ENCODE data around the gene TMEFF2. TPM values are rescaled to one million over a fixed set of nuclear protein-coding genes. Genes with fewer than 3 reads are reported as not detected.

The TMEFF2 gene
- total RNA-seq, 6 donors from 2014 or later, result 0.69 TPM; not detected in 5

- Histone ChIP-seq H3K27me3 (no peaks in the 10 kb centered on the region), H3K9me3 (no peaks in the 10 kb centered on the region), H3K4me3 (no peak overlapping the region), H3K36me3 (no peaks in the 10 kb centered on the region), H3K4me1 (peaks cover 0 to 3% (median 0%) of the 10 kb centered on the region in 4 donors), H3K27ac (no peak overlapping the region)
- 56% methylated on average over 1 of the region's 1 CpG for WGBS, 2 donors
- DNase-seq (no peak), ATAC-seq (ENCODE audit: low FRiP score in 2 of 2) (no peak)
- TF ChIP-seq EP300 (IDR thresholded peaks at IDR 0.05), result no peak
Measured at GRCh38 chr2:191983591-191983990, 211.1 kb downstream of the TMEFF2 start.

GRCh38 chr2:191983186-191983585, 211.5 kb downstream of the TMEFF2 start:
- no peak for DNase-seq
- Histone ChIP-seq H3K27ac (no peak overlapping the region), H3K36me3 (no peaks in the 10 kb centered on the region), H3K4me3 (no peak overlapping the region), H3K4me1 (peaks cover 0 to 3% (median 0%) of the 10 kb centered on the region in 4 donors), H3K9me3 (no peaks in the 10 kb centered on the region), H3K27me3 (no peaks in the 10 kb centered on the region)
- no peak for ATAC-seq (ENCODE audit: low FRiP score in 2 of 2)
- no peak for TF ChIP-seq POLR2AphosphoS5 (IDR thresholded peaks at IDR 0.05)
- no peak for TF ChIP-seq EP300 (IDR thresholded peaks at IDR 0.05)
- no peak for TF ChIP-seq POLR2A (IDR thresholded peaks at IDR 0.05)

- no peaks in the 10 kb centered on the region for H3K27me3 ChIP-seq
- ATAC-seq (ENCODE audit: low FRiP score in 2 of 2) (no peak), DNase-seq (no peak)
- no peaks in the 10 kb centered on the region for H3K36me3 ChIP-seq
- H3K9me3 ChIP-seq, result no peaks in the 10 kb centered on the region
- TF ChIP-seq EP300 (IDR thresholded peaks at IDR 0.05), result no peak
- TF ChIP-seq POLR2AphosphoS5 (IDR thresholded peaks at IDR 0.05), result no peak
- TF ChIP-seq CTCF (IDR thresholded peaks at IDR 0.05), result no peak
- TF ChIP-seq POLR2A (IDR thresholded peaks at IDR 0.05), result no peak
- 87 to 88% methylated on average over 5 of the region's 5 CpGs for WGBS, 2 donors
- H3K27ac ChIP-seq, result no peak overlapping the region
- H3K4me3 ChIP-seq, result no peak overlapping the region
- peaks cover 0 to 3% (median 0%) of the 10 kb centered on the region in 4 donors for H3K4me1 ChIP-seq
Measured at GRCh38 chr2:191981706-191982105, 213.0 kb downstream of the TMEFF2 start.

- DNase-seq (no peak), ATAC-seq (ENCODE audit: low FRiP score in 2 of 2) (no peak)
- TF ChIP-seq EP300 (IDR thresholded peaks at IDR 0.05) (no peak), POLR2AphosphoS5 (IDR thresholded peaks at IDR 0.05) (no peak), CTCF (IDR thresholded peaks at IDR 0.05) (no peak), POLR2A (IDR thresholded peaks at IDR 0.05) (no peak)
- Histone ChIP-seq H3K9me3 (no peaks in the 10 kb centered on the region), H3K27ac (no peak overlapping the region), H3K27me3 (no peaks in the 10 kb centered on the region), H3K4me1 (peaks cover 0 to 3% (median 0%) of the 10 kb centered on the region in 4 donors), H3K36me3 (no peaks in the 10 kb centered on the region), H3K4me3 (no peak overlapping the region)
- 86 to 94% methylated on average over 3 of the region's 3 CpGs for WGBS, 2 donors
Measured at GRCh38 chr2:191980483-191980882, 214.2 kb downstream of the TMEFF2 start.

GRCh38 chr2:191979221-191979730, 215.5 kb downstream of the TMEFF2 start:
- H3K36me3 ChIP-seq, result no peaks in the 10 kb centered on the region
- TF ChIP-seq POLR2A (IDR thresholded peaks at IDR 0.05) (no peak), EP300 (IDR thresholded peaks at IDR 0.05) (no peak), CTCF (IDR thresholded peaks at IDR 0.05) (no peak), POLR2AphosphoS5 (IDR thresholded peaks at IDR 0.05) (no peak)

GRCh38 chr2:191977754-191978153, 217.0 kb downstream of the TMEFF2 start:
- H3K27ac ChIP-seq, result no peak overlapping the region
- H3K4me3 ChIP-seq, result no peak overlapping the region
- DNase-seq (no peak), ATAC-seq (ENCODE audit: low FRiP score in 2 of 2) (no peak)
- H3K36me3 ChIP-seq, result no peaks in the 10 kb centered on the region
- 79 to 85% methylated on average over 1 of the region's 1 CpG for WGBS, 2 donors
- H3K4me1 ChIP-seq, result no peaks in the 10 kb centered on the region
- H3K9me3 ChIP-seq, result no peaks in the 10 kb centered on the region
- no peak for TF ChIP-seq CTCF (IDR thresholded peaks at IDR 0.05)
- no peak for TF ChIP-seq POLR2A (IDR thresholded peaks at IDR 0.05)
- no peak for TF ChIP-seq EP300 (IDR thresholded peaks at IDR 0.05)
- TF ChIP-seq POLR2AphosphoS5 (IDR thresholded peaks at IDR 0.05), result no peak
- no peaks in the 10 kb centered on the region for H3K27me3 ChIP-seq

More at GRCh38 chr2:191979221-191979730, 215.5 kb downstream of the TMEFF2 start:
- WGBS, 2 donors, result 45 to 47% methylated on average over 2 of the region's 2 CpGs
- ATAC-seq (ENCODE audit: low FRiP score in 2 of 2) (no peak), DNase-seq (no peak)
- Histone ChIP-seq H3K27ac (no peak overlapping the region), H3K9me3 (no peaks in the 10 kb centered on the region), H3K27me3 (no peaks in the 10 kb centered on the region), H3K4me3 (no peak overlapping the region), H3K4me1 (peaks cover 0 to 3% (median 0%) of the 10 kb centered on the region in 4 donors)

Measured in upper lobe of left lung (tissue), 6 donors.